Renal cortical epithelial cell (primary cell): ENCODE measurements around the gene HOXA9. TPM values are rescaled to one million over a fixed set of nuclear protein-coding genes. Genes with fewer than 3 reads are reported as not detected.

Experiments
- DNase-seq: peaks from one replicate; pipeline ENCODE4 v3.0.0-alpha.2; 2011; ENCODE audit warnings: low read depth
- total RNA-seq: library from RNA; depleted of rRNA; stranded (reverse); fragments of >200 nt; gene quantifications from 2 replicates; pipeline ENCODE4 v1.2.3, GENCODE V29; 2014

HOXA9 gene
- total RNA-seq, 1 donor from 2014 or later: 70.8 TPM

GRCh38 chr7:27188386-27189294 lies 23.3 kb upstream of the HOXA9 start:
- DNase-seq: no peak

DNA sequence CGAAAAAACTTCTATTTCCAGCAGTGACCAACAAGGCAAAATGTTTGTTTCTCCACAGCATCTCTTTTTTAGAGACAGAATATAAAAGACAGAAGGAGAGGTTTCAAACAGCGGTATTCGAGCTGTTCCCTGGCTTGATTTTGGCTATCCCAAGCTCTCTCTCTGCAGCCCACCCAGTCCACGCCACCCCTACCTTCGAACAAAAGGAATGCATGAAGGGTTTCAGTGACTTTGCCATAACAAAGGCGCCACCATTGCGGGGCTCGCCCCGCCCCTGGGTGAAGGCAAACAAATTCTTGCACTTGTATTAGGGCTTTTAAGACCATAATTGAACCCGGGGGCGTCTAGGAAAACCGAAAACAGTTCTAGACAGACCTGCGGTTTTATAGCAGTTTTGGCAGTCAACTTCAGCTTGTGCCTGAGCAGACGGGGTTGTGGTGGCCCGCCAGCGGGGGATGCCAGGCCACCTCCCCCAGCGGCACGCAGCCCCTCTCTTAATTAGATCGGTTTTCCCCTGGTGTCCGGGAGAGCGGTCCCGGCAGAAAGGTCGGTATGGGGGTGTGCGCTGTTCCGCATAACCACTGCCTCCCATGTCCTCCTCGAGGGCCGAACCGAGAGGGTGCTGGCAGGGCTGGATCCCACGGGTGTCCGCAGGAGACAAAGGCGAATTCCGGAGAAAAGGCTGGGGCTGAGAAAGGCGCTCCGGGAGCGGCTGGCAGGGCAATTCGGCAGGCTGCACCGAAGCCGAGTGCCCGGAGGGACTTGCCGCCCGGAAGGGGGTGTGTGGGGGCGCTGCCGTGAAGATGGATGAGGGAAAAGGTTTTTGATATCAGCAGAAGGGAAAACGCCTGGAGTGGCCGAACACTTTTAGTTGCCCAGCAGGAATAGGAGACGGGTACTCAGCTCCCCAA lies 22.4 kb upstream of the HOXA9 start:
- DNase-seq: no peak

GRCh38 chr7:27186668-27187474 lies 21.5 kb upstream of the HOXA9 start:
- no peak for DNase-seq

- no peak for DNase-seq
These were observed 20.7 kb upstream of the HOXA9 start for GRCh38 chr7:27185854-27186667.

GRCh38 chr7:27185013-27185853 lies 19.9 kb upstream of the HOXA9 start, which contains the start of gene HOXA11:
HOXA11 (minus strand) TSS chr7:27185232; CDS start chr7:27185144, 88 bp downstream.
- peak; percentile 96 for DNase-seq

GRCh38 chr7:27184337-27185012 lies 19.1 kb upstream of the HOXA9 start:
- DNase-seq: no peak

DNA sequence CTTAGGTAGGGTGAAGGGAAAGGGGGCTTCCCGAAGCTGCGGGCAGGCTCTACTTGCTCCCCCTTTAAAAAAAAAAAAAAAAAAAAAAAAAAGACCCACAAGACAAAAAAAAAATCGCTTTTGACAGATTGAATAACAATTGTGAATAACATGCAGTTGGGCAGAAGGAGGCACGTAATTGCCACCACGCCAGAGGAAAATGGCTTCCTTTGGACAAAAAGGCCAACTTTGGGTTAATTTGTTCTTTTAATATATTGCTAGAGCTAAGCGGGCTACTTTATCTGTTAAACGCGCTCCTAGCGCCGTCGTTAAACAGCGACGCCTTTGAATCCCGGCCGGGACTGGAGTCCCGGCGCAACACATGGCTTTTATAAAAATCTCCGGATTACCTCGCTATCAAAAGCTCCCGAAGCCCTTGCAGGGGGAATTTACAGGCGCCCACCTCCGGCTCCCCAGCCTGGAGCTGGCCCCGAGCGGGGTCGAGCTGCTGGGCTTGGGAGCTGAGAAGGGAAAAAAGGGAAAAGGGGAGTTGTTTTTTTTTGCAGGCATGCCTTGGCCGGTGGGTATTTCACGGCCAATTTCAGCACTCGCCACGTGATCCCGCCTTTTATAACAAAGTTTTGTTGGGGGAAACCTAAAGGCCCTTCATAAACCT lies 18.5 kb upstream of the HOXA9 start:
- no peak for DNase-seq

GRCh38 chr7:27182861-27183681 lies 17.7 kb upstream of the HOXA9 start:
- DNase-seq: no peak

- no peak for DNase-seq
These were observed 17.0 kb upstream of the HOXA9 start for GRCh38 chr7:27182285-27182841.

DNA sequence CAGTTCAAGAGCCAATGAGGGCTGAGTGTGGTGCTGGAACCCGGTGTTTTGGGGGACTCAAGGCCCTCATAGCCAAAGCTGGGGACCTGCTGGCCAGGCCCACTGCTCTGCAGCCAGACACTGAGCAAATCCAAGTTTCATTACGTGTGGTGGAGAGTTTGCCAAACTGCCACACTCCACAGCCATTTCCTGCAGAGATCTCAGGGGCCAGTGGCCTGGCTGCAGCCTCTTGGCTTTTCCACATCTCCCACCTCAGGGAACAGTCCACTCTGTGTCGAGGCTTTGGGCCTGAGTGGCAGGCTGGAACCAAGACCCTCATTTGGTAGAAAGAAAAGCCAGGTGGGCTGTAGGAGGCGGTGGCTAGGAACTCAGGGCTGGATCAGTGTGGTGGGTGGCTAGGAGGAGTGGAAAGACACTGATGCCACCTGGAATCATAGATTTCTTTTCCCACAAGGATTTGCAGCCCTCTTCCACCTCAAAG lies 16.5 kb upstream of the HOXA9 start:
- DNase-seq: no peak

- no peak for DNase-seq
These were observed 15.4 kb upstream of the HOXA9 start for GRCh38 chr7:27180431-27181420.

DNA sequence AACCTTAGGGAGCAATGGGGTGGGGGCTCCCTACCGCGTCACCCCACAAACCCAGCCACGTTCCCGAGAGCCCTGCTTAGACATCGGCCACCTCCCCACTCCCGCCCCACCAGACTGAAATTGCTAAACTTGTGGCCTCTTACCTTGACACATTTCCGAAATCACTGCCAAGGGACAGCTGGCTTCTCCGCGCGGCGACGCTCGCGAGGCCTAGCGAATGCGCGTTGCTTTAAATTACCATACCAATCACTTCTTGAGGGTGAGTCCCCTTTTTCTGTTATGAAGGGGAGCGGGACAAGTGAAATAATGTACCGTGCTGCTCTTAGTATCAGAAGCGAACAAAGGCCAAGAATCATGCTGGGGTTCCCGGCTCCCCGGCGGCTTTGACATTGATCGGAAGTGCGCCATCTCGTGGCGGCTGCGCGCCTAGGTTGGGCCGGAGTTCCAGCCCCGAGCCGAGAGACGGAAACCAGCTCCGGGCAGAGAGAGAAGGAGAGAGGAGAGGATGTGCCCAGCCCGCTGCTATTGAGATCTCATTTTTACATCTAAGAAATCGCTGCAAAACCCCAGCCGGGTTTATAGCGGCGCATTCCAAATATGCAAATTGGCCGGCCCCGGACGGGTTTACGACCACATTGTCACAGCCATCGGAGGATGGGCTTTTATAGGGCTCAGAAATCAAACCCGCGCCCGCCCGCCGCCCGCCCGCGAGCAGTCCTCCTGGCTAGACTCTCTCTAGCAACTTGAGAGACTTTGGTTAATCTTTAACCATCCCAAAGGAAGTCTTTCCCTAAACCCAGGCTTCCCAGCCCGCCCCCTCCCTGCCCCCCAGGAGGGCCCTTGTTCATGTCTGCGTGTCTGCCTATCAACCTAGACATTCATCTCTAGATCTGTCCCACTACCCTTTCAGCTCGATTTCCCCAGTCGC lies 14.4 kb upstream of the HOXA9 start:
- peak; percentile 85 for DNase-seq

GRCh38 chr7:27179030-27179429 lies 13.7 kb upstream of the HOXA9 start:
- DNase-seq: no peak

- DNase-seq: no peak
These were observed 13.0 kb upstream of the HOXA9 start for GRCh38 chr7:27178366-27178765.

DNA sequence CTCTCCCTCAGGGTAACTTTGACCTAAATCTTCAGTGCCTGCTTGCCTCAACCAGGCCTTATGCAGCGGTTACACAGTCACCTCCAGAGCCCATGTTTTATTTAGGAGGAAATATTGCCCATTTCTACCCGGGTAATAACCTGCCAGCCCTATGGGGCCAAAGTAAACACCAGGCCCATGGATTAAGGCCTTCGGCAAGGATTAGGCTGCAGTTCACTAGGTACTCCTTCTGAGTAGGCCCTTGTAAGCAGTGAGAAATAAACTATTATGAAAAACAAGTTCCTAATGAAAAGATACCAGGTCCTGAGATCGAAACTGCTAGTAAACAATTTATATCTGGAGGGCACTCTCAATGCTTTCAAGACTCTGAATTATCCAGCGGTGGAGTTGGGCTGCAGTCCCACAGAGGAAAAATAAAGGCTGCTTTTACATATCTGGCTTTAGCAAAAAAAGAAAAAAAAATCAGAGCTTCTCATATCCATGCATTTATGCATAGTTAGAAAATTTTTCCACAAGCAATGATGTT lies 12.5 kb upstream of the HOXA9 start:
- DNase-seq: no peak
